Hematopoietic multipotent progenitor cell treated with erythropoietin and hydrocortisone succinate and interleukin-3 and kit ligand, for 8 days (in vitro differentiated cells): ENCODE results near the gene SCGB1C1.
"Not testable (repeated sequence)": the region's sequence is repeated elsewhere in the genome, so short reads cannot be mapped to it uniquely, and the experiment has no call there.

ENCODE experiments used
- DNase-seq: peaks from one replicate; pipeline ENCODE4 v3.0.0-alpha.2; 2015

SCGB1C1 gene

DNA sequence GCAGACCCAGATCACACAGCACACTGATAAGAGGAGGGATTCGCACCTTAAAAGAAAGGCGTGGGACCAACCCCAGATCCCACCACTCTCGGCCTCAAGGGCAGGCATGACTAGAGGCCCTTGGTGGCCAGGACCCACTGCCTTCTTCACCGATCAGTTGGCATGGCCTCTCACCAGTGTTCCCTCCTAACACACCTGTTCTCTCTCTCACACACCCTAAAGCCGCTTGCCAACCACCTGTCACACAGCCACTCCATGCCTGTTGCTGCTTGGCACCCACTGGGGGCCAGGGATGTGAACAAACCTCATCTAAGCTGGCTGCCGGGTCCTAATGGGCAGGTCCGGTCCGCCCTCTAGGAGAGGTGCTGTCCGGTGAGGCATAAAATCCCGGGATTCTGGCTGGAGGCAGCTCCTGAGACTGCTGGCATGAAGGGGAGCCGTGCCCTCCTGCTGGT lies at the start of gene SCGB1C1:
TSS of gene SCGB1C1 (plus strand) at position 405 of the 455 bp plus-strand sequence. CDS start at position 427, 22 bp downstream.
- DNase-seq = not testable (repeated sequence)

- DNase-seq = not testable (repeated sequence)
These were observed 12.6 kb upstream of the SCGB1C1 start for GRCh38 chr11:180242-180641.

DNA sequence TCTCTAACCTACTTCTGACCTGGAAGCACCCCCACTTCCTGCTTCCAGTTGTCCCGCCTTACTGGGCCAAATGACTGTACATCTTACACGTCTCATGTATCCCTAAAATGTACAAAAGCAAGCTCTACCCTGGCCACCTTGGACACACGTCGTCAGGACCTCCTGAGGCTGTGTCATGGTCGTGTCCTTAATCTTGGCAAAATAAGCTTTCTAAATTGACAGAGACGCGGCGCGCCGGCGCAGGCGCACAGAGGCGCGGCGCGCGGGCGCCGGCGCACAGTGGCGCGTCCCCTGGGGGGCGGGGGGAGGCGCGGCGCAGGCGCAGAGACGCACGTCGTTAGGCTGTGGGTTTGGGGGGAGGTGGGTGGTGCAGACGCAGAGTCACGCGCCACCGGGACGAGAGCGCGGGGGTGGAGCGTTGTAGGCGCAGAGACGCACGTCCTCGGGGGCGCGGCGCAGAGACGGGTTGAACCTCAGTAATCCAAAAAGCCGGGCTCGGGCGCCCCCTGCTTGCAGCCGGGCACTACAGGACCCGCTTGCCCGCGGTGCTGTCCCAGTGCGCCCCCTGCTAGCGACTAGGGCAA lies 3.6 kb upstream of the SCGB1C1 start:
- peak; percentile 0 for DNase-seq

GRCh38 chr11:189843-190311 lies 3.0 kb upstream of the SCGB1C1 start:
- DNase-seq = not testable (repeated sequence)

DNA sequence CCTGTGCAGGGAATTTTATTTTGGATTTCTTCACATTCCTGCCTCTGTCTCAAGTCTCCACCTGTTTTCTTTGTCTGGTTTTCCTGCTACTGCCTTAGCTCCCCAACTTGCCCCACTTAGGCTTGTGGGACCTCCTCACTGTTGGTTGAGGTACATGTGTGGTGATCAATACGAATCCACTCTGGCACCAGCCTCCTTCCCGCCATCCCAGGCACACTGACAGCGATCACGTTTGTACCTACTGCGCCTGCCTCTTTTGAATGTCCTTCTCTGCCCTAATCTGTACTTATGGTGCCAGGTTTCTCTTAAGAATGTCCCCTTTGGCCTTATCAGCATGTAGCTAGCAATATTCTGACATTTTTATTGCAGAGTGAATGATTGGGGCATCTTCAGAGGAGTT lies 2.3 kb upstream of the SCGB1C1 start:
- DNase-seq = not testable (repeated sequence)

- peak; percentile 1 for DNase-seq
These were observed 1.1 kb upstream of the SCGB1C1 start for GRCh38 chr11:191490-192478.

DNA sequence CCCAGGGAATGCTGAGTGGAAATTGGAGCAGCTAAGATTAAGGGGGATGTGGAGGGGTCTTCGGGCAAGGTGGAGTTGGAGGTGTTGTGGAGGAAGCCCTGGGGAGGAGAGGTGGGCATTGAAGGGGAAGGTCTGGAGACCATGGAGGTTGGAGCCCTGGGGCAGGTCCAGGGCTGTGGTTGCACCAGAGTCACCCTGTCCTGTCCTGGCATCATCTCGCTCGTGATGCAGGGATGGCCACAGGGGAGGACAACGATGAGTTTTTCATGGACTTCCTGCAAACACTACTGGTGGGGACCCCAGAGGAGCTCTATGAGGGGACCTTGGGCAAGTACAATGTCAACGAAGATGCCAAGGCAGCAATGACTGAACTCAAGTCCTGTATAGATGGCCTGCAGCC lies 603 bp downstream of the SCGB1C1 start:
- not testable (repeated sequence) for DNase-seq

DNA sequence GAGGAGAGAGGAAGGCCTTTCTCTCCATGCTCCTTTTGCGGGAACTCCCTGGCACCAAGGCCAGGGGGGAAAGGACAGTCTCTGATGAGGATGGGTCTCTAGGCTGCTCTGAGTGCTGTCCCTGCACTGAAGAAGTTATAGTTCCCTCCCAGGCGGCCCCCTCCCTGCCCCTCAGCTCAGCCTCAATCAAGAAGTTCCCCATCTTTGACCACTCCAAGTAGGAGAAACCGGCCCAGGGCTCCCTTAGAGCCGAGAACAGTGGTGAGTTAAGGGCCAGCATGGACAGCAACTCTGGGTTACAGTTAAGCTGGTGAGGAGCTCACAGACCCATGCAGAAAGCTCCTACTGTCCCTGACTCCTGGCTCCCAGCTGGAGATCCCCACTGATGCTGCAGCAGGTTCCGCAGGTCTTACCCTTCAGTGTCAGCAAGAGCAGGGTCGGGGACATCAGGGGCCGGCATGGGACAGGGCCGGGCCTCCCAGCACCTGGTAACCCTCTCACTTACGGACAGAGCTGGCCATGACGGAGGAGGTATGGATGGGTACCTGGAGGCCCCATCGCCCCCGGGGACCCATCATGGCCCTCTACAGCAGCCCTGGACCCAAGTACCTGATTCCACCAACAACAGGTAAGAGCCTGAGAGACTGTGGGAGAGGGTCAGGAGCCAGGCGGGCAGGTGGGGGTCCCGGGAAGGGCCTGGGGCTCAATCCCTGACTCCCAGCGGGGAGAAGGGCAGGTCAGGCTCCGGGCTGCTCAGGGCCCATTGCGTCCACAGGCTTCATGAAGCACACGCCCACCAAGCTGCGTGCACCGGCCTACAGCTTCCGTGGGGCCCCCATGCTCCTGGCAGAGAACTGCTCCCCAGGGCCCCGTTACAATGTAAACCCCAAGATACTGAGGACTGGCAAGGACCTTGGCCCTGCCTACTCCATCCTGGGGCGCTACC lies 4.2 kb downstream of the SCGB1C1 start:
- DNase-seq = no peak

DNA sequence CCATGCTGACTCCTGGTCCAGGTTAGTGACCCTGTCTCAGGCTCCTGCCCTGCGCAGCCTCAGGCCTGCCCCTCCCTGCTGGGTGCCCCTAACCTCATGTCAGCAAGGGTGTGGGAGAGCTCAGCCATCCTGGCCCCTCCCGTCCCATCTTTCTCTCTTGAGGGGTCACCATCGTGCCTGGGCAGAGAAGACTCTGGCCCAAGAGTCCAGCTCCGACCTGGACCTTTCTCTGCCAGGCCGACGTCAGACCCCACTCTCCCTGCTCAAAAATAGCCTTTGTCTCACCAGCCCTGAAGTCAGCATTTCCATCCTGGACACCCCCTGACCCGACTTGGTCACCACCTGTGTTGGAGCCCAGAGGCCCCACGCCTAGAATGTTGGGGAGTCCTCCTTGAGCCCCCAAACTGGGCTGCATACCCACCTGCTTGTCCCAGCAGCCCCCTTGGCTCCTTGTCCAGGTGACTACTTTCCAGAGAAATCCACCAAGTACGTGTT lies 4.9 kb downstream of the SCGB1C1 start:
- DNase-seq = no peak

- no peak for DNase-seq
These were observed 5.4 kb downstream of the SCGB1C1 start for GRCh38 chr11:198236-198806.

GRCh38 chr11:199004-199581 lies 6.2 kb downstream of the SCGB1C1 start:
- DNase-seq = no peak

DNA sequence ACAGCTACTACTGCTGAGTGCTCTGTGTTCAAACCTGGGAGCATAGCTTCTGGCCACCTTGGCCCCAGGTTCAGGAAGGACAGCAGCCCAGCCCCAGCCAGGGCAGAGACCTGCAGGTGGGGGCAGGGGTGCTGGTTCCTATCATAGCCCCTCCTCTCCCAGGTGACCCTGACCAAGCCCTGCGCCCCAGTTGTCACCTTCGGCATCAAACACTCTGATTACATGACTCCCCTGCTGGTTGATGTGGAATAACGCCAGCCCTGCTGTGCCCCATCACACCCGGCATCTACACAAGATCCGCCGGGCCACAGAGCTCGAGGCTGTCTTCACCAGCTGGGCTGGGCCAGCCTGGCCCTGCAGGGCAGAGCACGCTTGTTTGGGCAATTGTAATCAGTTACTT lies 6.9 kb downstream of the SCGB1C1 start:
- DNase-seq = no peak

DNA sequence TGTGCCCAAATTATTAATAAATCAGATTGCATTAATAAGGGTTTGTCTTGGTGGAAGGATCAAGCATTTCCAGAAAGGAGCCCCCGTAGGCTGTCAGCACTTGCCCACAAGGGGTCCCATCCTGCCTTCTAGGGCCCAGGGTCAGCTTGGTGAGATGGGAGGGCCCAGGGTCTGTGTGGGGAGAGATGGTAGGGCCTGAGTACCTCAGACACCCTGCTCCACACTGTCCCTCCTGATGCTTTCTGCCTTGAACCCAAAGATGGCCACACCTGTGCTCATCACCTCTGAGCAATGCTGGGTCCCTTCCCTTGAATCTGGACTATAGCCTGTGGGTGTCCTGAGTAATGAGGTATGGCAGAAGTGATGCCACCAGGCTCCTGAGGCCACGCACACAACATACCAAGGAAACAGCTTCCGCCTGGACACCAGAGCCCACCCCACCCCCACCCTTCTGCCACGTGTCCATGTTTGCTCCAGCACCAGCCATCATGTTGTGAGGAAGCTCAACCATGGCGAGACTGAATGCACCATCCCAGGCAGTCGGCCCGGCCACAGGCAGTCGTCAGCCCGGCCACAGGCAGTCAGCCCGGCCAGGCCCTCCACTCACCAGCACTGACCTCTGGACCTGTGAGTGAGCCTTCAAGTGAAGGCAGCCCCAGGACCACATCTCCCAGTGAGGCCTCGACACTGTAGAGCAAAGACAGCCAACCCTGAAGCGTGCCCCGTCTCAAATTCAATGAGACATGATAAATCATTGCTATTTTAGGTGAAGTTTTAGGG lies 7.5 kb downstream of the SCGB1C1 start:
- no peak for DNase-seq

DNA sequence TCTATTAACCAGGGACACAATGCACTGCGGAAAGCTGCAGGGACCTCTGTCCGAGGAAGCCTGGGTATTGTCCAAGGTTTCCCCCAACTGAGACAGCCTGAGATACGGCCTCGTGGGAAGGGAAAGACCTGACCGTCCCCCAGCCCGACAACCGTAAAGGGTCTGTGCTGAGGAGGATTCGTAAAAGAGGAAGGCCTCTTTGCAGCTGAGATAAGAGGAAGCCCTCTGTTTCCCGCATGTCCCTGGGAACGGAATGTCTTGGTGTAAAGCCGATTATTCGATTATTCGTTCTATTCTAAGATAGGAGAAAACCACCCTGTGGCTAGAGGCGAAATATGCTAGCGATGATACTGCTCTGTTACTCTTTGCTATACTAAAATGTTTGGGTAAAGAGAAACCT lies 9.1 kb downstream of the SCGB1C1 start:
- peak; percentile 65 for DNase-seq

DNA sequence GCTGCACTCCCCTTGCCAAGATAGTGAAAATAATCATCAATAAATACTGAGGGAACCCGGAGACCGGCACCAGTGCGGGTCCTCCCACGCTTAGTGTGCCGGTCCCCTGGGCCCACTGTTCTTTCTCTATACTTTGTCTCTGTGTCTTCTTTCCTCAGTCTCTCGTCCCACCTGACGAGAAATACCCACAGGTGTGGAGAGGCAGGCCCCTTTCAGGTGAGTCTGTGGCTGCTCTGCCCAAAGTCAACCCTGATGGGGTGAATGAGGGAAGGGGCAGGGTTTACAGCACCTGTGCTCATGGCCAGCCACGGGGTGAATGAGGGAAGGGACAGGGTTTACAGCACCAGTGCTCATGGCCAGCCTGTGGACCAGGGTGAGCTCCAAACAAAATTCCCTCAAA lies 9.6 kb downstream of the SCGB1C1 start:
- no peak for DNase-seq

GRCh38 chr11:203056-203944 lies 10.4 kb downstream of the SCGB1C1 start:
- no peak for DNase-seq

DNA sequence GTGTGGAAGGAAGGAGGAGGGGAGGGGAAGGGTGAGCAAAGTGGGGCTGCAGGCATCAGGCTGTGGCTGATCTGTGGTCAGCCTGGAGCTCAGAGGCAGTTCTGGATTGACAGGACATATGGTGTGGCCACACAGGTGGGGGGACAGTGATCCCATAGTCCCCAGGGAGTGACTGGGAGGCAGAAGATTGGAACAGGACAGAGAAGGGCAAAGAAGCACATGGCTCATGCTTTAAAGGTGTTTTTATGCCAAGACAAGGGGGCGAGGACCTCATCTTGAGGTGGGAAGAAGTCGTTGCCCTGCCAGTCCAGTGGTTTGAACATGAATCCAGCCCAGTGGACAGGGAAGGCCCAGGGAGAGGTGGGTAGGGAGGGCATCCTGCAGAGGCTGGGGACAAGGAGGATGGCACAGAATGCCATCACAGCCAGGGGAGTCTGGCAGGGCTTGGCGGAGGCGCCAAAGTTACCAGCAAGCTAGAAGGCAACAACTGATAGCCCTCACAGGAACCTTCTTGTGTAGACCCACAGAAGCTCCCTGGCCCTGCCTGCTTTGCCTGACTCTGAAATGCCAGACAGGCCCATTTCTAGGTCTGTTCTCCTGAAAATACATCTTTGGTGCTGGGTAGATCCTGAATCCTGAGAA lies 11.2 kb downstream of the SCGB1C1 start:
- DNase-seq = no peak

- no peak for DNase-seq
These were observed 11.8 kb downstream of the SCGB1C1 start for GRCh38 chr11:204587-205109.
